GM19193 (cell line): ENCODE results near the gene DNAH10.

ENCODE experiments used
- POLR2A ChIP-seq: IDR thresholded peaks from 4 replicates; pipeline ENCODE4 v1.6.1; 2011; ENCODE audit not compliant: insufficient read depth, insufficient read length; ENCODE audit errors: extremely low read depth

DNAH10 gene

DNA sequence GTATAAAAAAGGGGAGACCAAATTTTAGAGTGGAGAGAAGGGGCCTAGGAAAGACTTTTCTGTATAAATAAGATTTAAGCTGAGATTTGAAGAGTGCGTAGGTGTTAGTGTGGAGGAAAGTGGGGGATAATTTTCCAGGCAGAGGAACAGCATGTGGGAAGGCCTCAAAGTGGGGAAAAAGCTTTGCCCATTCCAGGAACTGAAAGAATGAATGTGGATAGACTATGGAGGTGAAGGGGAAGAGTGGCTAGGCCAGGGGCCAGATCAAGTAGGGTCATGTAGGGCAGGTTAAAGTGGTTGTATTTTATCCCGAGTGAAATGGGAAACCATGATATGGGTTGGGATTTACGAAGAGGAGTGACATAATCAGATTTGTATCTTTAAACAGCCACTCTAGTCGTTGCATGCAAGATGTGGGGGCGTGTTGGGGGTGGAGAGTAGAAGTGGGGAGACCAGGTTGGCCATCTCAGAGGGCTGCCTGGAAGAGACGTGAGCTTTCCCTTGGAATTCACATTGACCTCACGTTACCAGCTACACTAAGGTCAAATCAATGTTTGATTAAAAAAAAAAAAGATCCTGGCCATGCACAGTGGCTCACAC lies 214.2 kb downstream of the DNAH10 start:
- TF ChIP-seq POLR2A = no peak

DNA sequence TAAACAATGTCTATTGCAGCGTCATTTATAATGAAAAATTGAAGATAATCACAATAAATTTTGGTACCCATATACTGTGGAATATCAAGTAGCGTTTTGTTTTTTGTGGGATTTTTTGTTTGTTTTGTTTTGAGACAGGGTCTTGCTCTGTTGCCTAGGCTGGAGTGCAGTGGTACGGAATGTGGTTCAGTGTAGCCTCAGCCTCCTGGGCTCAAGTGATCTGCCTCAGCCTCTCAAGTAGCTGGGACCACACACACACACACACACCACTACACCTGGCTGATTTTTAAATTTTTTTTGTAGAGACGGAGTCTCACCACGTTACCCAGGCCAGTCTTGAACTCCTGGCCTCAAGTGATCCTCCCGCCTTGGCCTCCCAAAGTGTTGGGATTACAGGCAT lies 217.5 kb downstream of the DNAH10 start:
- TF ChIP-seq POLR2A = no peak

DNA sequence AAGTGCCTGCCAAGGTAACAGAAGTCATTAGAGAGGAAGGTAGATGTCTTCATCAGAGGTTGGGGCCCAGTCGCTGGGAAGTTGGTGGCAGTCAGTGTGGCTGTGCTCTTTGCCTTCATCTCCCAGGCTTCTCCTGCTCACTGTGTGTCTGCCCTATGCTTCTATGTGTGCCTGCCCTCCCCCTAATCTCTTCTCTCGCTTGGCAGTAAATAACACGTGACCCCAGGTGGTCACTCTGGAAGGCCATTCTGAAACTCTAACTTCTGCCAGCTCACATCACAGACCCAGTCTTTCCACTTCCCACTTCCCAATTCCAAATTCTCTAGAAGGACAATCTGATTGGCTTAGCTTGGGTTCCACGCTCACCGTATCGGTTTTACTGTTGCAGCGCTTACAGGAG lies 220.2 kb downstream of the DNAH10 start:
- TF ChIP-seq POLR2A = no peak

DNA sequence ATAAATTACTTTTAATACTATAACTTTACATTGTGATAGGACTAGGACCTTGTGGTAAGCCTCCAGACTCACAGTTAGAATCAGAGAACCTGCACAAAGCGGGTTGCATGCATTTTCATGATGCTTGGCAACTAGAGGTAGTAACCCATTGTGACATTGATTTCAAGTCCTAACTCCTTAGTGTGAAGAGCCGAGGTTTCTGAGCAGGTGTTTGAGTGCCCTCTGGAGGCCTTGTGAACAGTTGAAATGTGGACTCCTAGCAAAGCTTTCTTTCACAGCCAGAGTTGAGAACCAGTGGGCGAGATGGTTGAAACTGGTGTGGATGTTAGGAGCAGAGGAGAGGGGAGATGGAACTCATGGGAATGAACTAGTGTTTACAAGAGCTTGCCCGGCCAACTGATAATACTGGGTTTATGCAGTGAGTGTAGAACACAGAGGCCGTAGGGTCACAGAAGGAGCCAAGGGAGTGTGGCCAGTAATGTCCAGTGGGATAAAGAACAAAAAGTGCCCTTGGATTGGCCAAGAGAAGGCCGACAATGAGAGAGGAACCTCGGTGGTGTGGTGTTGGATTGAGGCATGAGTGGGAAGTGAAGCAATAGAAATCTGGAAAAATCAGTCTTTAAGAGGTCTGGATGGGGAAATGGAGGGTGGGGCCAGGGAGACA lies 221.9 kb downstream of the DNAH10 start:
- no peak for TF ChIP-seq POLR2A

DNA sequence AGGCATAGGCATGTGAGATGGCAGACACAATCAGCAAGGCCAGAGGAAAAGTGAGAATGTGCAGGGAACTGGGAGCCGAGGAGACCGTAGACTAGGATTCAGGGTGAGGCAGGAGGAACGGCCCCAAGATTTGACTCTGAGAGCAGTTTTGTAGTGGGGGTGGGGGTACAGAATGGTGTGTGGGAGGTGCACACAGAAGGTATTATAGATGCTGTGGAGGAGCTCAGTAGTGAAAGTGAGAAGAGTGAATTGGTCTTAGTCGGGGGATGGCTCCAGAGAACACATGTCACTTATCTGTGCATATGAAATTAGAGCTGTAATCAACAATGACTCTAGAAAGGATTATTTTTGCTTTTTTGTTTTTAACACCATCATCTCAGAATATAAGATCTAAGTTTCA lies 222.8 kb downstream of the DNAH10 start:
- no peak for TF ChIP-seq POLR2A
